Measurements from ENCODE around the gene PARVG.

Gene PARVG

GRCh38 chr22:44153710-44154109, 27.0 kb upstream of the PARVG start:
- H3K4me3 ChIP-seq (ENCODE audit: low read depth in 1 of 2, low read length in 2 of 2), result no peak overlapping the region
- H3K9ac ChIP-seq (ENCODE audit: low read depth in 1 of 2, low read length in 2 of 2), result no peak overlapping the region
- no peaks in the 10 kb centered on the region for H3K9me3 ChIP-seq (ENCODE audit: control insufficient read depth in 1 of 2, low read length in 2 of 2)
- H3K27me3 ChIP-seq (ENCODE audit: control insufficient read depth in 1 of 2, insufficient read depth in 2 of 2, low read length in 2 of 2), result no peaks in the 10 kb centered on the region
- H3K36me3 ChIP-seq (ENCODE audit: control insufficient read depth in 1 of 2, insufficient read depth in 2 of 2, low read length in 2 of 2), result no peaks in the 10 kb centered on the region
- H3K27ac ChIP-seq (ENCODE audit: low read depth, low read length), result no peak overlapping the region
- no peaks in the 10 kb centered on the region for H3K4me1 ChIP-seq (ENCODE audit: control insufficient read depth in 1 of 2, insufficient read depth in 2 of 2, low read length in 2 of 2)

GRCh38 chr22:44154436-44154942, 26.2 kb upstream of the PARVG start:
- no peaks in the 10 kb centered on the region for H3K9me3 ChIP-seq (ENCODE audit: control insufficient read depth in 1 of 2, low read length in 2 of 2)
- no peaks in the 10 kb centered on the region for H3K36me3 ChIP-seq (ENCODE audit: control insufficient read depth in 1 of 2, insufficient read depth in 2 of 2, low read length in 2 of 2)
- no peaks in the 10 kb centered on the region for H3K4me1 ChIP-seq (ENCODE audit: control insufficient read depth in 1 of 2, insufficient read depth in 2 of 2, low read length in 2 of 2)
- no peak overlapping the region for H3K4me3 ChIP-seq (ENCODE audit: low read depth in 1 of 2, low read length in 2 of 2)
- H3K27ac ChIP-seq (ENCODE audit: low read depth, low read length), result no peak overlapping the region
- H3K27me3 ChIP-seq (ENCODE audit: control insufficient read depth in 1 of 2, insufficient read depth in 2 of 2, low read length in 2 of 2), result no peaks in the 10 kb centered on the region
- H3K9ac ChIP-seq (ENCODE audit: low read depth in 1 of 2, low read length in 2 of 2), result no peak overlapping the region

GRCh38 chr22:44155115-44155514, 25.6 kb upstream of the PARVG start:
- Histone ChIP-seq H3K27me3 (ENCODE audit: control insufficient read depth in 1 of 2, insufficient read depth in 2 of 2, low read length in 2 of 2) (no peaks in the 10 kb centered on the region), H3K36me3 (ENCODE audit: control insufficient read depth in 1 of 2, insufficient read depth in 2 of 2, low read length in 2 of 2) (no peaks in the 10 kb centered on the region), H3K9ac (ENCODE audit: low read depth in 1 of 2, low read length in 2 of 2) (no peak overlapping the region), H3K27ac (ENCODE audit: low read depth, low read length) (no peak overlapping the region), H3K4me1 (ENCODE audit: control insufficient read depth in 1 of 2, insufficient read depth in 2 of 2, low read length in 2 of 2) (no peaks in the 10 kb centered on the region), H3K4me3 (ENCODE audit: low read depth in 1 of 2, low read length in 2 of 2) (no peak overlapping the region), H3K9me3 (ENCODE audit: control insufficient read depth in 1 of 2, low read length in 2 of 2) (no peaks in the 10 kb centered on the region)

- Histone ChIP-seq H3K4me1 (ENCODE audit: control insufficient read depth in 1 of 2, insufficient read depth in 2 of 2, low read length in 2 of 2) (no peaks in the 10 kb centered on the region), H3K4me3 (ENCODE audit: low read depth in 1 of 2, low read length in 2 of 2) (no peak overlapping the region), H3K27me3 (ENCODE audit: control insufficient read depth in 1 of 2, insufficient read depth in 2 of 2, low read length in 2 of 2) (no peaks in the 10 kb centered on the region), H3K9me3 (ENCODE audit: control insufficient read depth in 1 of 2, low read length in 2 of 2) (no peaks in the 10 kb centered on the region), H3K9ac (ENCODE audit: low read depth in 1 of 2, low read length in 2 of 2) (no peak overlapping the region), H3K27ac (ENCODE audit: low read depth, low read length) (no peak overlapping the region), H3K36me3 (ENCODE audit: control insufficient read depth in 1 of 2, insufficient read depth in 2 of 2, low read length in 2 of 2) (no peaks in the 10 kb centered on the region)
Measured at GRCh38 chr22:44157916-44158618, 22.7 kb upstream of the PARVG start.

- Histone ChIP-seq H3K9me3 (ENCODE audit: control insufficient read depth in 1 of 2, low read length in 2 of 2) (no peaks in the 10 kb centered on the region), H3K9ac (ENCODE audit: low read depth in 1 of 2, low read length in 2 of 2) (no peak overlapping the region), H3K27ac (ENCODE audit: low read depth, low read length) (no peak overlapping the region), H3K36me3 (ENCODE audit: control insufficient read depth in 1 of 2, insufficient read depth in 2 of 2, low read length in 2 of 2) (no peaks in the 10 kb centered on the region), H3K4me3 (ENCODE audit: low read depth in 1 of 2, low read length in 2 of 2) (no peak overlapping the region), H3K27me3 (ENCODE audit: control insufficient read depth in 1 of 2, insufficient read depth in 2 of 2, low read length in 2 of 2) (no peaks in the 10 kb centered on the region), H3K4me1 (ENCODE audit: control insufficient read depth in 1 of 2, insufficient read depth in 2 of 2, low read length in 2 of 2) (no peaks in the 10 kb centered on the region)
Measured at GRCh38 chr22:44158816-44159215, 21.9 kb upstream of the PARVG start.

- Histone ChIP-seq H3K36me3 (ENCODE audit: control insufficient read depth in 1 of 2, insufficient read depth in 2 of 2, low read length in 2 of 2) (no peaks in the 10 kb centered on the region), H3K27ac (ENCODE audit: low read depth, low read length) (no peak overlapping the region), H3K4me3 (ENCODE audit: low read depth in 1 of 2, low read length in 2 of 2) (no peak overlapping the region)
Measured at GRCh38 chr22:44159221-44159620, 21.5 kb upstream of the PARVG start.

GRCh38 chr22:44159811-44160210, 20.9 kb upstream of the PARVG start:
- H3K27ac ChIP-seq (ENCODE audit: low read depth, low read length), result no peak overlapping the region
- no peaks in the 10 kb centered on the region for H3K36me3 ChIP-seq (ENCODE audit: control insufficient read depth in 1 of 2, insufficient read depth in 2 of 2, low read length in 2 of 2)
- H3K9ac ChIP-seq (ENCODE audit: low read depth in 1 of 2, low read length in 2 of 2), result no peak overlapping the region
- H3K27me3 ChIP-seq (ENCODE audit: control insufficient read depth in 1 of 2, insufficient read depth in 2 of 2, low read length in 2 of 2), result no peaks in the 10 kb centered on the region
- no peaks in the 10 kb centered on the region for H3K4me1 ChIP-seq (ENCODE audit: control insufficient read depth in 1 of 2, insufficient read depth in 2 of 2, low read length in 2 of 2)
- H3K4me3 ChIP-seq (ENCODE audit: low read depth in 1 of 2, low read length in 2 of 2), result no peak overlapping the region
- H3K9me3 ChIP-seq (ENCODE audit: control insufficient read depth in 1 of 2, low read length in 2 of 2), result no peaks in the 10 kb centered on the region

More at GRCh38 chr22:44159221-44159620, 21.5 kb upstream of the PARVG start:
- H3K4me1 ChIP-seq (ENCODE audit: control insufficient read depth in 1 of 2, insufficient read depth in 2 of 2, low read length in 2 of 2), result no peaks in the 10 kb centered on the region
- H3K9ac ChIP-seq (ENCODE audit: low read depth in 1 of 2, low read length in 2 of 2), result no peak overlapping the region
- H3K9me3 ChIP-seq (ENCODE audit: control insufficient read depth in 1 of 2, low read length in 2 of 2), result no peaks in the 10 kb centered on the region
- no peaks in the 10 kb centered on the region for H3K27me3 ChIP-seq (ENCODE audit: control insufficient read depth in 1 of 2, insufficient read depth in 2 of 2, low read length in 2 of 2)

- Histone ChIP-seq H3K36me3 (ENCODE audit: control insufficient read depth in 1 of 2, insufficient read depth in 2 of 2, low read length in 2 of 2) (no peaks in the 10 kb centered on the region), H3K9ac (ENCODE audit: low read depth in 1 of 2, low read length in 2 of 2) (no peak overlapping the region), H3K9me3 (ENCODE audit: control insufficient read depth in 1 of 2, low read length in 2 of 2) (no peaks in the 10 kb centered on the region), H3K4me1 (ENCODE audit: control insufficient read depth in 1 of 2, insufficient read depth in 2 of 2, low read length in 2 of 2) (no peaks in the 10 kb centered on the region), H3K27ac (ENCODE audit: low read depth, low read length) (no peak overlapping the region), H3K4me3 (ENCODE audit: low read depth in 1 of 2, low read length in 2 of 2) (no peak overlapping the region), H3K27me3 (ENCODE audit: control insufficient read depth in 1 of 2, insufficient read depth in 2 of 2, low read length in 2 of 2) (no peaks in the 10 kb centered on the region)
Measured at GRCh38 chr22:44160421-44160820, 20.3 kb upstream of the PARVG start.

- Histone ChIP-seq H3K4me3 (ENCODE audit: low read depth in 1 of 2, low read length in 2 of 2) (no peak overlapping the region), H3K9ac (ENCODE audit: low read depth in 1 of 2, low read length in 2 of 2) (no peak overlapping the region), H3K4me1 (ENCODE audit: control insufficient read depth in 1 of 2, insufficient read depth in 2 of 2, low read length in 2 of 2) (no peaks in the 10 kb centered on the region), H3K27me3 (ENCODE audit: control insufficient read depth in 1 of 2, insufficient read depth in 2 of 2, low read length in 2 of 2) (no peaks in the 10 kb centered on the region), H3K36me3 (ENCODE audit: control insufficient read depth in 1 of 2, insufficient read depth in 2 of 2, low read length in 2 of 2) (no peaks in the 10 kb centered on the region), H3K27ac (ENCODE audit: low read depth, low read length) (no peak overlapping the region), H3K9me3 (ENCODE audit: control insufficient read depth in 1 of 2, low read length in 2 of 2) (no peaks in the 10 kb centered on the region)
Measured at GRCh38 chr22:44161673-44162072, 19.1 kb upstream of the PARVG start.

- H3K9ac ChIP-seq (ENCODE audit: low read depth in 1 of 2, low read length in 2 of 2), result no peak overlapping the region
- no peaks in the 10 kb centered on the region for H3K36me3 ChIP-seq (ENCODE audit: control insufficient read depth in 1 of 2, insufficient read depth in 2 of 2, low read length in 2 of 2)
- H3K4me1 ChIP-seq (ENCODE audit: control insufficient read depth in 1 of 2, insufficient read depth in 2 of 2, low read length in 2 of 2), result no peaks in the 10 kb centered on the region
- H3K4me3 ChIP-seq (ENCODE audit: low read depth in 1 of 2, low read length in 2 of 2), result no peak overlapping the region
- H3K9me3 ChIP-seq (ENCODE audit: control insufficient read depth in 1 of 2, low read length in 2 of 2), result no peaks in the 10 kb centered on the region
- no peak overlapping the region for H3K27ac ChIP-seq (ENCODE audit: low read depth, low read length)
- no peaks in the 10 kb centered on the region for H3K27me3 ChIP-seq (ENCODE audit: control insufficient read depth in 1 of 2, insufficient read depth in 2 of 2, low read length in 2 of 2)
Measured at GRCh38 chr22:44162960-44163359, 17.8 kb upstream of the PARVG start.

Measured in duodenal mucosa (tissue), 2 donors.